ENCODE measurements around the gene NEK11.

DNA sequence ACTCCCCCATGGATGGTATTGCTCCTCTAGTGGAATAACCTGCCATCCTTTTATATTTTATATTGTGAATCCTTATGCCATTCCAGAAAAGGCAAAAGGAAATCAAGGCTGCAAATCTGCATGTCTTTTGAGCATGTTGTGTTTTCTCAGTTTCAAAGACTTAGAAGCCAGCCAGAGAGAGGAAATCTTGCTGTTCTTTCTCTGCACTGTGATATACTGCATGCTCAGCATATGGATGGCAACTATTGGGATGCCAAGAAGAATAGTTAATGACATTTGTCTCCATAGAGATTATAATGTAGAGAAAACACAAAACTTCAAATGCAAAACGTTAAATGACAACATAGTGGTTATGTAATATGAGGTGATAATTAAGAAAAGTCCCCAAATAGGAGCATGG lies 248.9 kb downstream of the NEK11 start:
- TF ChIP-seq, protein P1, sequence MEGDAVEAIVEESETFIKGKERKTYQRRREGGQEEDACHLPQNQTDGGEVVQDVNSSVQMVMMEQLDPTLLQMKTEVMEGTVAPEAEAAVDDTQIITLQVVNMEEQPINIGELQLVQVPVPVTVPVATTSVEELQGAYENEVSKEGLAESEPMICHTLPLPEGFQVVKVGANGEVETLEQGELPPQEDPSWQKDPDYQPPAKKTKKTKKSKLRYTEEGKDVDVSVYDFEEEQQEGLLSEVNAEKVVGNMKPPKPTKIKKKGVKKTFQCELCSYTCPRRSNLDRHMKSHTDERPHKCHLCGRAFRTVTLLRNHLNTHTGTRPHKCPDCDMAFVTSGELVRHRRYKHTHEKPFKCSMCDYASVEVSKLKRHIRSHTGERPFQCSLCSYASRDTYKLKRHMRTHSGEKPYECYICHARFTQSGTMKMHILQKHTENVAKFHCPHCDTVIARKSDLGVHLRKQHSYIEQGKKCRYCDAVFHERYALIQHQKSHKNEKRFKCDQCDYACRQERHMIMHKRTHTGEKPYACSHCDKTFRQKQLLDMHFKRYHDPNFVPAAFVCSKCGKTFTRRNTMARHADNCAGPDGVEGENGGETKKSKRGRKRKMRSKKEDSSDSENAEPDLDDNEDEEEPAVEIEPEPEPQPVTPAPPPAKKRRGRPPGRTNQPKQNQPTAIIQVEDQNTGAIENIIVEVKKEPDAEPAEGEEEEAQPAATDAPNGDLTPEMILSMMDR (IDR thresholded peaks at IDR 0.05): no peak
- TF ChIP-seq POLR2A (IDR thresholded peaks at IDR 0.05): no peak

Data from Peyer's patch (tissue), 4 donors.